Measurements from ENCODE around the gene SYNJ2. TPM values are rescaled to one million over a fixed set of nuclear protein-coding genes. Genes with fewer than 3 reads are reported as not detected.

Gene SYNJ2
- total RNA-seq, 5 donors from 2014 or later (not counting 1 experiment from before 2014, with no cell fraction given): 20.0 to 37.0 (median 22.3) TPM

DNA sequence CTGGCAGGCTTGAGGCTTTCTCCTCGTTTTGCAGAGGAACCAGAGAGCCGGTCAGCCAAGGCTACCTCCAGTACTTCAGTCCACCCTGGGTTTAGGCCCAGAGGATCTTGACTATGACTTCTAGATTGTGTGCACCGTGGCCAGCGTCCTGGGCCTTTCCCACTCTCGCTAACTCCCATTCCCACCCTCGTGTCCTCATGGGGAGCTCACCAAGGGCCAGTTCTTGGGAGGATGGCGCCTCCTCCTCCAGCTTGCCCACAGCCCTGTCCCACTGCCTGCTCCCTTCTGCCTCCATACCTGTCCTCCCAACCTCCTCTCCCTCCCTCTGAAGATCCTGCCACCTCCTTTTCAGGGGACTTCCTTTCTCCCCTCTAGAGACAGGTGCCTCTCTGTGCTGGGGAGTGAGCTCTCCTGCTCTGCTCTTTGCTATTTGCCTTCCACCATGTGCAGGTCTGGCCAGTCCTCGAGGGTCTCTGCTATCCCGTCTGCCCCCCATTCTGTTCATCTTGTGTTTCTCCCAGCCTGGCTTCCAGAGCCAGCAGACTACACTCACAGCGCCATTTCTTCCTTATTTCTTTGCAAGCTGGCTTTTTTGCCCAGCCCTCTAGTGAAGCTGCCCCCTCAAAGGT lies 4.4 kb upstream of the SYNJ2 start:
- WGBS (ENCODE audit: insufficient coverage): 90% methylated on average over 10 of the region's 10 CpGs
- CTCF ChIA-PET: no interaction called here

DNA sequence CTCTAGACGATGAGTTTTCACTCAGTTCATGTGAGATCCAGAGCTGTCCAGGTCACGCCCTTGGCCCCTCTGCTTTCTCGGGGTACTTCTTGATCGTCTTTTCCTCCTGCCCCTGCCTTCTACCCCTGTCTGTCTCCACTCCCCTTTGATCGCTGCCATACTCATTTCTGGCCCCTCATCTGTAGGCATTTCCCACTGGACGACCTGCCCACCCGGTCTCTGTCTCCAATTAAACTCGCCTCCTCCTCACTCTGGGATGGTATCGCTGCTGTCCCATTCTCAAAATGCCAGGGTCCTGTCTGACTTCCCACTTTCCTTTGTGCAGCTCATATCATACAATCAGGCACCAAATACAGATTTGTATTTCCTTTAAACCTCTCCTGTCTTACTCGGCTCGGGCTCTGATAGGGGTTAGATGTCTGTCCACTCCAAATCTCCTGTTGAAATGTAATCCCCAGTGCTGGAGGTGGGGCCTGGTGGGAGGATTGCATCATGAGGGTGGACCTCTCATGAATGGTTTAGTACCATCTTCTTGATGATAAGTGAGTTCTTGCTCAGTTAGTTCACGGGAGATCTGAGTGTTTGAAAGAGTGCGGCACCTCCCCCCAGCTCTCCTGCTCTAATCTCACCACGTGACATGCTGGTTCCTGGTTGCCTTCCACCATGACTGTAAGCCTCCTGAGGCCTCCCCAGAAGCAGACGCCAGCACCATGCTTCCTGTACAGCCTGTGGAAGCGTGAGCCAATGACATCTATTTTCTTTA lies 3.5 kb upstream of the SYNJ2 start:
- Mint-ChIP-seq H3K4me1 (peaks cover 22 to 25% (median 23%) of the 10 kb centered on the region in 3 donors), H3K36me3 (no peaks in the 10 kb centered on the region), H3K4me3 (no peak overlapping the region), H3K27me3 (no peaks in the 10 kb centered on the region), H3K9me3 (no peaks in the 10 kb centered on the region), H3K27ac (no peak overlapping the region)
- Histone ChIP-seq H3K27ac (ENCODE audit: low read length) (no peak overlapping the region), H3K4me3 (ENCODE audit: control insufficient read depth in 1 of 2, extremely low read depth in 1 of 2, low read length in 1 of 2) (no peak overlapping the region), H3K36me3 (ENCODE audit: control insufficient read depth in 2 of 2, extremely low read depth in 1 of 2, insufficient read depth in 1 of 2, low read length in 1 of 2) (no peaks in the 10 kb centered on the region), H3K9me3 (no peaks in the 10 kb centered on the region), H3K4me1 (ENCODE audit: control insufficient read depth in 1 of 2, extremely low read depth in 1 of 2, insufficient read depth in 2 of 2, low read length in 2 of 2) (peaks cover 8 to 26% of the 10 kb centered on the region in 2 experiments), H3K27me3 (replicated peaks in 1 of 2; ENCODE audit: control insufficient read depth in 2 of 2, extremely low read depth in 1 of 2, insufficient read depth in 2 of 2, low read length in 1 of 2) (no peaks in the 10 kb centered on the region)
- 86% methylated on average over 8 of the region's 16 CpGs for WGBS (ENCODE audit: insufficient coverage)
- ATAC-seq (replicated peaks in 1 of 4): no peak
- CTCF ChIA-PET: interaction anchor here (0.7 kb wide), 2 partner anchors 38 to 1266 kb away, joined by 3 to 6 read pairs; no protein-coding TSS in a partner anchor
- DNase-seq: no peak
- POLR2A ChIA-PET: interaction anchor here in 1 of 2 donors (0.6 kb wide), 1 partner anchor 347 kb away, joined by 4 read pairs; no protein-coding TSS in a partner anchor

More for the DNA sequence above, 4.4 kb upstream of the SYNJ2 start:
- POLR2A ChIA-PET: no interaction called here
- Mint-ChIP-seq H3K27ac (no peak overlapping the region), H3K27me3 (no peaks in the 10 kb centered on the region), H3K36me3 (no peaks in the 10 kb centered on the region), H3K9me3 (no peaks in the 10 kb centered on the region), H3K4me1 (peaks cover 14 to 16% (median 15%) of the 10 kb centered on the region in 3 donors), H3K4me3 (no peak overlapping the region)
- Histone ChIP-seq H3K36me3 (ENCODE audit: control insufficient read depth in 2 of 2, extremely low read depth in 1 of 2, insufficient read depth in 1 of 2, low read length in 1 of 2) (no peaks in the 10 kb centered on the region), H3K4me1 (ENCODE audit: control insufficient read depth in 1 of 2, extremely low read depth in 1 of 2, insufficient read depth in 2 of 2, low read length in 2 of 2) (peaks cover 5 to 19% of the 10 kb centered on the region in 2 experiments), H3K27ac (ENCODE audit: low read length) (no peak overlapping the region), H3K27me3 (replicated peaks in 1 of 2; ENCODE audit: control insufficient read depth in 2 of 2, extremely low read depth in 1 of 2, insufficient read depth in 2 of 2, low read length in 1 of 2) (no peaks in the 10 kb centered on the region), H3K4me3 (ENCODE audit: control insufficient read depth in 1 of 2, extremely low read depth in 1 of 2, low read length in 1 of 2) (no peak overlapping the region), H3K9me3 (no peaks in the 10 kb centered on the region)
- ATAC-seq (replicated peaks in 1 of 4) (no peak), DNase-seq (no peak)

- peak in 7 of 35 experiments; percentile 13 to 34 (median 20) for DNase-seq
- H3K27ac ChIP-seq (ENCODE audit: low read length): peak overlapping the region; percentile 51
- WGBS (ENCODE audit: insufficient coverage): 100% methylated on average over 1 of the region's 19 CpGs
These were observed 1.2 kb upstream of the SYNJ2 start for GRCh38 chr6:157980288-157981131.

DNA sequence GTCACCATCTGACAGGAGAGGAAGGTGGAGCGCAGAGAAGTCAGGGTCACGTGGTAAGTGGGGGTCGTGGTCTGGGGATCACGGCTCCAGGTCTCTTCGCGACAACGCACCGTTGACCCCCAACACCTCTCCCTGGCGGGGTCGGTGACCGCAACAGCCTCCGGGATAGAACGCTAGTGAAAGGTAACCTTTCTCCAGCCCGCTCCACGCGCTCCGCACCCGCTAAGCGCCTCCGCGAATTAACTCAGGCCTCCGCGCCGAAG lies 600 bp upstream of the SYNJ2 start:
- Mint-ChIP-seq H3K27ac (peak overlapping the region; percentile 73 to 81), H3K27me3 (no peaks in the 10 kb centered on the region), H3K9me3 (no peaks in the 10 kb centered on the region), H3K36me3 (no peaks in the 10 kb centered on the region), H3K4me3 (peak overlapping the region; percentile 74 to 80 (median 78)), H3K4me1 (peaks cover 44 to 49% (median 46%) of the 10 kb centered on the region in 3 donors)
- peak overlapping the region; percentile 75 to 81 for H3K4me3 ChIP-seq (ENCODE audit: control insufficient read depth in 1 of 2, extremely low read depth in 1 of 2, low read length in 1 of 2)
- ATAC-seq (replicated peaks in 1 of 4) (no peak), DNase-seq (peak in 1 of 35 experiments; percentile 11)
- peak overlapping the region; percentile 51 for H3K27ac ChIP-seq (ENCODE audit: low read length)
- ChIA-PET POLR2A (no interaction called here), CTCF (interaction anchor here in 1 of 2 donors (0.6 to 4.0 kb wide), 2 partner anchors 45 to 96 kb away, joined by 6 to 29 read pairs; no protein-coding TSS in a partner anchor)
- peaks cover 32 to 49% of the 10 kb centered on the region in 2 experiments for H3K4me1 ChIP-seq (ENCODE audit: control insufficient read depth in 1 of 2, extremely low read depth in 1 of 2, insufficient read depth in 2 of 2, low read length in 2 of 2)
- no peaks in the 10 kb centered on the region for H3K9me3 ChIP-seq
- no peaks in the 10 kb centered on the region for H3K27me3 ChIP-seq (replicated peaks in 1 of 2; ENCODE audit: control insufficient read depth in 2 of 2, extremely low read depth in 1 of 2, insufficient read depth in 2 of 2, low read length in 1 of 2)
- whole genome bisulfite sequencing (ENCODE audit: insufficient coverage): 7% methylated on average over 16 of the region's 24 CpGs
- no peaks in the 10 kb centered on the region for H3K36me3 ChIP-seq (ENCODE audit: control insufficient read depth in 2 of 2, extremely low read depth in 1 of 2, insufficient read depth in 1 of 2, low read length in 1 of 2)

More at GRCh38 chr6:157980288-157981131, 1.2 kb upstream of the SYNJ2 start:
- POLR2A ChIA-PET: interaction anchor here in 1 of 2 donors (0.6 kb wide), 1 partner anchor 1027 kb away, joined by 3 read pairs; no protein-coding TSS in a partner anchor
- H3K27me3 Mint-ChIP-seq: no peaks in the 10 kb centered on the region
- peak overlapping the region; percentile 74 to 80 (median 78) for H3K4me3 Mint-ChIP-seq
- H3K27ac Mint-ChIP-seq: peak overlapping the region; percentile 73 to 81
- no peaks in the 10 kb centered on the region for H3K36me3 ChIP-seq (ENCODE audit: control insufficient read depth in 2 of 2, extremely low read depth in 1 of 2, insufficient read depth in 1 of 2, low read length in 1 of 2)
- peak overlapping the region; percentile 75 to 81 for H3K4me3 ChIP-seq (ENCODE audit: control insufficient read depth in 1 of 2, extremely low read depth in 1 of 2, low read length in 1 of 2)
- H3K4me1 Mint-ChIP-seq: peaks cover 43 to 46% (median 44%) of the 10 kb centered on the region in 3 donors
- H3K9me3 Mint-ChIP-seq: no peaks in the 10 kb centered on the region
- H3K9me3 ChIP-seq: no peaks in the 10 kb centered on the region
- CTCF ChIA-PET: interaction anchor here in 1 of 2 donors (0.6 to 4.0 kb wide), 2 partner anchors 46 to 97 kb away, joined by 6 to 29 read pairs; no protein-coding TSS in a partner anchor
- H3K4me1 ChIP-seq (ENCODE audit: control insufficient read depth in 1 of 2, extremely low read depth in 1 of 2, insufficient read depth in 2 of 2, low read length in 2 of 2): peaks cover 28 to 45% of the 10 kb centered on the region in 2 experiments
- H3K27me3 ChIP-seq (replicated peaks in 1 of 2; ENCODE audit: control insufficient read depth in 2 of 2, extremely low read depth in 1 of 2, insufficient read depth in 2 of 2, low read length in 1 of 2): no peaks in the 10 kb centered on the region
- ATAC-seq (replicated peaks in 1 of 4): peak in 3 of 4 experiments; percentile 1 to 3 (median 1)
- no peaks in the 10 kb centered on the region for H3K36me3 Mint-ChIP-seq

GRCh38 chr6:157982102-157982562 lies 469 bp downstream of the SYNJ2 start:
- peak overlapping the region; percentile 74 to 90 (median 85) for H3K4me3 Mint-ChIP-seq
- H3K9me3 Mint-ChIP-seq: no peaks in the 10 kb centered on the region
- POLR2A ChIA-PET: interaction anchor here (0.5 to 2.1 kb wide), 2 partner anchors 44 to 165 kb away, joined by 5 to 8 read pairs; no protein-coding TSS in a partner anchor
- peaks cover 32 to 49% of the 10 kb centered on the region in 2 experiments for H3K4me1 ChIP-seq (ENCODE audit: control insufficient read depth in 1 of 2, extremely low read depth in 1 of 2, insufficient read depth in 2 of 2, low read length in 2 of 2)
- H3K27me3 ChIP-seq (replicated peaks in 1 of 2; ENCODE audit: control insufficient read depth in 2 of 2, extremely low read depth in 1 of 2, insufficient read depth in 2 of 2, low read length in 1 of 2): no peaks in the 10 kb centered on the region
- WGBS (ENCODE audit: insufficient coverage): 1% methylated on average over 33 of the region's 36 CpGs
- CTCF ChIA-PET: interaction anchor here (1.2 to 4.0 kb wide), 3 partner anchors 11 to 90 kb away, joined by 3 to 29 read pairs (median 7); no protein-coding TSS in a partner anchor
- peak overlapping the region; percentile 43 for H3K27ac ChIP-seq (ENCODE audit: low read length)
- H3K4me3 ChIP-seq (ENCODE audit: control insufficient read depth in 1 of 2, extremely low read depth in 1 of 2, low read length in 1 of 2): peak overlapping the region; percentile 75 to 81
- ATAC-seq (replicated peaks in 1 of 4) (peak; percentile 1 to 19 (median 13)), DNase-seq (peak in 7 of 35 experiments; percentile 16 to 46 (median 26))
- no peaks in the 10 kb centered on the region for H3K9me3 ChIP-seq
- peak overlapping the region; percentile 63 to 74 for H3K27ac Mint-ChIP-seq
- peaks cover 44 to 54% (median 46%) of the 10 kb centered on the region in 3 donors for H3K4me1 Mint-ChIP-seq
- no peaks in the 10 kb centered on the region for H3K36me3 Mint-ChIP-seq
- no peaks in the 10 kb centered on the region for H3K27me3 Mint-ChIP-seq
- peaks cover 0 to 2% of the 10 kb centered on the region in 2 donors for H3K36me3 ChIP-seq (ENCODE audit: control insufficient read depth in 2 of 2, extremely low read depth in 1 of 2, insufficient read depth in 1 of 2, low read length in 1 of 2)

Data from T-cell (primary cell).